Spleen (tissue), 7 donors: ENCODE results near the gene CCNB1IP1.

Source experiments
- POLR2A ChIP-seq, 3 donors: fragments of 450-650 bp; IDR thresholded peaks; one replicate each; pipeline ENCODE4 v1.5.1; 2017; ENCODE audit warnings: antibody characterized with exemption in 3 of 3, mild to moderate bottlenecking in 1 of 3
- POLR2AphosphoS5 ChIP-seq, 3 donors: sonication (generic); formaldehyde crosslinking; IDR thresholded peaks; one replicate each; pipeline ENCODE4 v1.5.1; 2017; ENCODE audit warnings: antibody characterized with exemption in 3 of 3
- TF ChIP-seq, protein P1 (sequence below), 11 experiments: fragments of 200-600 bp in 7 of 11; fragments of 450-650 bp in 4 of 11; sonication (generic) in 4 of 11; IDR thresholded peaks in 8 of 11; conservative IDR thresholded peaks in 3 of 11; 1 replicate in 7 of 11; 2 replicates in 4 of 11; pipeline versions ENCODE4 v1.4.0 to v1.8.0; 2016 to 2021; ENCODE audit warnings: antibody characterized with exemption in 11 of 11, inconsistent platforms in 4 of 11, mild to moderate bottlenecking in 1 of 11
- donor health status: DM: no; HTN: no; CAD: no; lungs with moderate emphysema.
- donor health status: DM: no; HTN: no; CAD: no.
- donor health status: DM: no; HTN: no; CAD: no.

DNA sequence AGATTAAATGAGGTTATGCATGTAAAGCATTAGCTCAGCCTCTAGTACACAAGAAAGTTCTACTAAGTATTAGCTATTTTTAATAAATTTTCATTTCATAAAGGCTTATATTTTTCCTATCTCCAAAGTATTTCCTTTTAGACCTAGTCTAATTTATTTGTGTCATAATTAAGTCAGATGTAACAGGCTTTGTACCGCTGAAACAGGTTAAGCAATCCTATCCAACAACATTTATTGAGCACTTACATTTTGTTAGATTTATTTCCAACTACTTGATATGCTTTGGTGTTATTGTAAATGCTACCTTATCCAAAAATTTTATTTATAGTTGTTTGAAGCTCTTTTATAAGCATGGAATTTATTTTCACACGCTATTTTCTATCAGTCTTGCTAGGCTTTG, 8.6 kb upstream of the CCNB1IP1 start:
- TF ChIP-seq, protein P1, sequence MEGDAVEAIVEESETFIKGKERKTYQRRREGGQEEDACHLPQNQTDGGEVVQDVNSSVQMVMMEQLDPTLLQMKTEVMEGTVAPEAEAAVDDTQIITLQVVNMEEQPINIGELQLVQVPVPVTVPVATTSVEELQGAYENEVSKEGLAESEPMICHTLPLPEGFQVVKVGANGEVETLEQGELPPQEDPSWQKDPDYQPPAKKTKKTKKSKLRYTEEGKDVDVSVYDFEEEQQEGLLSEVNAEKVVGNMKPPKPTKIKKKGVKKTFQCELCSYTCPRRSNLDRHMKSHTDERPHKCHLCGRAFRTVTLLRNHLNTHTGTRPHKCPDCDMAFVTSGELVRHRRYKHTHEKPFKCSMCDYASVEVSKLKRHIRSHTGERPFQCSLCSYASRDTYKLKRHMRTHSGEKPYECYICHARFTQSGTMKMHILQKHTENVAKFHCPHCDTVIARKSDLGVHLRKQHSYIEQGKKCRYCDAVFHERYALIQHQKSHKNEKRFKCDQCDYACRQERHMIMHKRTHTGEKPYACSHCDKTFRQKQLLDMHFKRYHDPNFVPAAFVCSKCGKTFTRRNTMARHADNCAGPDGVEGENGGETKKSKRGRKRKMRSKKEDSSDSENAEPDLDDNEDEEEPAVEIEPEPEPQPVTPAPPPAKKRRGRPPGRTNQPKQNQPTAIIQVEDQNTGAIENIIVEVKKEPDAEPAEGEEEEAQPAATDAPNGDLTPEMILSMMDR (IDR thresholded peaks at IDR 0.05 in 8 of 11, conservative IDR thresholded peaks at IDR 0.05 in 3 of 11) = no peak
- TF ChIP-seq POLR2A (IDR thresholded peaks at IDR 0.05) (no peak), POLR2AphosphoS5 (IDR thresholded peaks at IDR 0.05) (no peak)
